Hematopoietic multipotent progenitor cell treated with erythropoietin and hydrocortisone succinate and interleukin-3 and kit ligand, for 15 days (in vitro differentiated cells): ENCODE results near the gene DGKD.

Experiments
- DNase-seq: peaks from one replicate; pipeline ENCODE4 v3.0.0-alpha.2; 2015; ENCODE audit warnings: low spot score

The DGKD gene

DNA sequence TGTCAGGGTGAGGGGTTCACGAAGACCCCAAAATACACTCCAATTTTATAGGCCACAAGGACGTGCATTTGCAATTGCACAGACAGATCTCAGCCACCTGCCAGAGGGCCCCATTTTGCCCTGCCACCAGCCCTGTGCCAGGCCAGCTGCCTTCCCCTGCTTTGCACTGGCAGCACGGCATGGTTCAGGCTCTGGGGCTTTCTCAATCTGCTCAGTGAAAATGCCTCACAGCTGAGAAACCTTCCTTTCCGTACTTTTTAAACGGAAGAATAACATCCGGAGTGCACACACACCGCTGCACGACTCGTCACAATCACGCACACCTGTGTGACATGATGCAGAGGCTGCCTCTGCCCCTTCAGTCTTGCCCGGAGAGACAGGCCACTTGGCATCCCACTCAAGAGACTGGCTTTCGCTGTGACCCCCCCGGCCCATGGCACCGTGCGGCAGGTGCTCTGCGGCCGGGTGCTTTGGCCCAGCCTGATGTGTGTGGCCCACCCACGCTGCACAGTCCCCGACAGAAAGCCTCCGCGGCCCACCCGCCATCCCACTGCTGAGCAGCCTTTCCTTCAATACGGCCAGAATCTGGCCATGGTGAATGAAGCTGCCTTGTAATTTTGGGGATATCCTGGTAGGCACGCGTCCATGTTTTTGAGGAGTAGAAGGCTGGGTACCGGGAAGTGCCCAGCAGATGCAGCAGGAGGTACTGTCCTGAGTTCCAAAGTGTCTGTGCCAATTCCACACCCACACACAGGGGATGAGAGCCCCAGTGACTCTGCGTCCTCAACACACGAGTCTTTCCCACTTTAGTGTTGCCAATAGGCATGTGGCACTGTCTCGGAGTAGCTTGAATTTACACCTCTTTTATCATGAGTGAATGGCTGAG lies 123.5 kb downstream of the DGKD start:
- DNase-seq: no peak

DNA sequence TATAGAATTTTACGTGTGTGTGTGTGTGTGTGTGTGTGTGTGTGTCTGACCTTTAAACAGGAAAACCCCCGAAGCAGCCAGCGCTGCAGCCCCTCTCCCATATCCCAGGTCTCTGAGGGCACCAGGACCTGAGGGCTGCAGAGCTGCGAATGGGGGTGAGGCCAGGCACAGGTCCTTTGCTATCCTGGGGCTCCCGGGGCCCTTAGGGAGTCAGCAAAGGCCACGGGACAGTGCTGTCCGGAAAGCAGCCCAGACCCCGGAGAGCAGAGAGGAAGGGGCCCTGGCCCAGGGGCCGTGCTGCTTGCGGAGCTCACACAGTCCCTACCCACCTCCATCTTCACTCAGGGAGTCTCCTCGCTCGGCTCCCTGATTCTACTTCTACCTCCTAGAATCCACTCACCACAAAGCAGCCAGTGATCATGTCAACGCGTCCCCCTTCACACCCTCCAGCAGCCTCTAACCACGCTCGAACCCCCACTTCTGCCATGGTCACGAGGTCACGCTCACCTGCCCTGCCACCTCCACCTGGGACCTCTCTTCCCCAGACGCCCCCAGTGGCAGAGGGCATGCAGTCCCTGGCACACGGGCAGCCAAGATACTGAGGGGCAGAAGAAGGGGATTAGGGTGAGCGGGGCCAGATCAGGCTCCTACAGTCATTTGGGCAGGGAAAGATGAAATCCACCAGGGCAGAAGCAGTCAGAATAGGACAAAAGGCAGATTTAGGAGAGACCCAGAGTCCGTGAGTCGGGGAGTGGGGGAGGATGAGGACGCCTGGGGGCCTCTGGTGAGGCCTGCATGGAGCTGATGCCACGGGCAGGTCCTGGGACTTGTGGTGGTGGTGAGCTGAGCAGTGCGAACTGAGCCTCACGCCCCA lies 125.6 kb downstream of the DGKD start:
- no peak for DNase-seq

DNA sequence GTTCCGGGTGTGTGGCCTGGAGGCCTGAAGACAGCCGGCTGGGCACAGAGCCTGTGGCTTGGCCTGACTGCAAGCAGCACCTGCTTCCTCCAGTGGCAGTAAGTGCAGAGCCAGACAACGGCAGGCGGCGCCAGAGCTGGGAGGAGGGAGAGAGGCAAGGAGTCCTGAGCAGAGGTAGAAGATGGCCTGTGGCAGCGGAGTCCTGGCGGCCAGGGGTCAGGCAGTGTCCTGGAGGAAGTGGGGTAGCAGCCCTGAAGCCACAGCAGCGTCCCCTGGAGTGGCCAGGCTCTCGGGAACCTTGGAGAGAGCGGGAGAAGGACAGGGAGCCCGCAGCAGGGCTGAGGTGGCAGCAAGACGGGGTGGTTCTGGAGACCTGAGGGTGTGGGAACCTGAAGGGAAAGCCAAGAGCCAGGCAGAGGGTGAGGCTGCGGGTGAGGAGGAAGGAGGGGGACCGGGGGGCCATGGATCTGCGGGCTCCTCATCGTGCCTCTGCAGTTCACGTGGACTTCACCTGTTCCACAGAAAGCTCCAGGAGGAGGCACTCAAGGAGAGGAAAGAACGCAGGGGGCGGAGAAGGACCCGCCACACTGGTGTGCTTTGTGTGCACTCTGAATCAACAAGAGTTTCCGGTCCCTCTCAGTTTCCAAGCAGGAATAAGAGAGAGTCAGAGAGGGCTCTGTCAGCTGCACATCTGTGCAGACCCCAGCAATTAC lies 126.4 kb downstream of the DGKD start:
- DNase-seq: no peak

DNA sequence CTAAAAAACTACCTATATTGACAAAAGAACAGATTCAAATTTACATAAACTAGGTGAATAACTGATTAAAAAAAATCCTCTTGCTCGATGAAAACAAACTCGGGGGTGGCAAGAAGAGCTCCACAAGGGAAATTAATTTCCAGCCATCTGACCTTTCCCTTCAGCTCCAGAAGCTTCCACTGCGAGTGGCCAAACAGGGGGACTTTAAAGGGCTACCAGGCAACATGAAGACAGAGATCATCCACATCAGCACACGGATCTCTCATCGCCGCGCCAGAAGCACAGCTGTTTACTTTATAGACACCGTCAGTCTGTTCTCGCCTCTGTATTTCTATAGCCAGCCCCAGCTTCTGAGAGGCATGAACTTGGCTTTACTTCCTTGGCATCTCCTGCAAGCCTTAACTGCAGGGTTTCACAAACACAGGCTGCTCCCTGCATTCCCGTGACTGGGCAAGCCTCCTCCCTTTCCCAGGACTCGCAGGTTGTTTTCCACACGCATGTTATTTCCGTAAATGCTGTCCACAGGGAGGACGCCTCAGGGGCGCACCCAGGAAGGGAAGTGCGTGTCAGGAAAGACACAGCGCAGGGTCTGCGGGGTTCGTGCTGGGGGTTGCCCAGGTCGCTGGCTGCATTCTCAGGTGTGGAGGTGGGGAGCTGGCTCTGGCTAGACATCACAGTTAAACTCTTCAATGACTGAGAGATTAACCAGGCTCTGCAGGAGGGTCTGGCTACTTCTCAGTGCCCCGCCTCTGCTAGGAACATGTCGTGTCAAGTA lies 127.3 kb downstream of the DGKD start:
- DNase-seq: no peak

DNA sequence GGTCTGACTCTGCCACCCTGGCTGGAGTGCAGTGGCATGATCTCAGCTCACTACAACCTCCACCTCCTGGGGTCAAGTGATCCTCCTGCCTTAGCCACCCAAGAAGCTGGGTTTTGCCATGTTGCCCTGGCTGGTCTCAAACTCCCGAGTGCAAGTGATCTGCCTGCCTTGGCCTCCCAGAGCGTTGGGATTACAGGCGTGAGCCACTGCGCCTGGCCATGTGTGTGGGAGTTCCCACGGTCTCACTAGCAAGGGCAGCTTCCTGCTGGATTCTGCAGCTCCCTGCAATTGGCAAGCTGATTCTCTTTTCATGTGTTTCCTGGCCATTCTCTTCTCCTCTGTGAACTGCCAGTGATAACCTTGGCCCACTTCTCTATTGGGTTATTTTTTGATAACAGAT lies 128.3 kb downstream of the DGKD start:
- no peak for DNase-seq

DNA sequence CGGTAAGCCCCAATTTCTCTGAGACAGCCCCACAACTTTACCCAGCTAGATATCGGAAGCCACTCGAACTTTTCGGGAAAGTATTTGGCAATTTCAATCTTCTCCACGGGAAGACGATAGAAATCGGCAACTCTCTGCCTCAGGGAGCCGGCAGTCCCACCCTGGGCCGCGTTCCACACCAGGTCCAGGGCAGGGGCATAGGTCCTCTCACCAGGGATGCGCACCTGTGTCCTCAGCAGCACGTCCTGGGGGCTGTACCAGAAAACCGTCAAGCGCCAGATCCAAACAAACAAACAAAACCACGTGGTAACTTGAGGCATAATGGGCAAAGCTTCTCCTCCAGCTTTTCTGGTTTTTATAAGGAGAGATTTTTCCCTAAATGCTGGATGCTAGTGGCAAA lies 131.4 kb downstream of the DGKD start:
- no peak for DNase-seq

DNA sequence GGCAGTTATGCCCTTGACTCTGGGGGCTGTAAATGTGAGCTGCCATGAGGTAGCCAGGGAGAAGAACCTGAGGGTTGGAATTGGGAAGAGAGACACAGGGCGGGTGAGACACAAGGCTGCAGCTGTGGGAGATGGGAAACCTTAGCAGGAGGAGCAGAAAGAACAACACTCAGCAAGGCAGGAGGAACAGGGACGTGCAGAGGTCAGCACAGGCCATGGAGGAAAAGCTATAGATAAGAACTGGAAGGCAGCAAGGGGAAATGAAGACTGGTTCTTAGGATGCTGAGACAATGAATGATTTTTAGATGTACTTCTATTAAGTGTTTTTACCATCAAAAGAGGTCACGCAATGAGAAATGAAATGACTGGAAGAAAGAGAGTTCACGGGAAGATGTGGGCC lies 132.1 kb downstream of the DGKD start:
- no peak for DNase-seq

DNA sequence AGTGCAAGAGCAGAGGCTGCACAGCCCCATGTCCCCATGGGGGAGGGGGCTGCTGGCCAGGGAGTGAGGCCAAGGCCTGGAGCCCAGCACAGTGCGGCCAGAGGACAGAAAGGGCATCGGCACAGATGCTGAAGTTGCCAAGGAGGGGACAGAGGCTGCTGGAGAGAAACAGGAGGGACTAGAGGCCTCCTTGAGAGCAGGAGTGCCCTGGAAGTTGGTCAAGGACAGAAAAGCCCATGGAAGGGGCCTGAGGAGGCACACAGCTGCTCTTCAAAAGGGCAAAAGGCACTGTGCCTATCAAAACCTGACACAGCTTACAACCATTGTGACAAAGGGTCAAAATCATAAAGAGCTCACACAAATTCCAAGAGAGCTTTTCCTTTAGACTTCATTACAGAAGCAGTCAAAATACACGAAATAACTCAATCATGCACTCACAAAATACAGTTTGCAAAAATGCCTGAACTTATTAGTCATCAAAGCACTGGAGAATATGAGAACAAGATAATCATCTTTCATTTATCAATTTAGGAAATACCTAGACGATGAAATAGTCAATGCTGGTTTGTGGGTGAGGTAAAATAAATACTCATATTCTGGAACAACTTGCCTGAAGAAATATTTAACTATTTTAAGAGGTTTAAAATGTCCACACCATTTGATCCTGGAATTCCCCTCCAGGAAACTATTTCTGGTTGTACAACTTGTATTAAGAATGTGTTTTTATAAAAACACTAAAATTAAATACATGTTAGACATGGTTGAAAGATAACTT lies 132.7 kb downstream of the DGKD start:
- DNase-seq: no peak

DNA sequence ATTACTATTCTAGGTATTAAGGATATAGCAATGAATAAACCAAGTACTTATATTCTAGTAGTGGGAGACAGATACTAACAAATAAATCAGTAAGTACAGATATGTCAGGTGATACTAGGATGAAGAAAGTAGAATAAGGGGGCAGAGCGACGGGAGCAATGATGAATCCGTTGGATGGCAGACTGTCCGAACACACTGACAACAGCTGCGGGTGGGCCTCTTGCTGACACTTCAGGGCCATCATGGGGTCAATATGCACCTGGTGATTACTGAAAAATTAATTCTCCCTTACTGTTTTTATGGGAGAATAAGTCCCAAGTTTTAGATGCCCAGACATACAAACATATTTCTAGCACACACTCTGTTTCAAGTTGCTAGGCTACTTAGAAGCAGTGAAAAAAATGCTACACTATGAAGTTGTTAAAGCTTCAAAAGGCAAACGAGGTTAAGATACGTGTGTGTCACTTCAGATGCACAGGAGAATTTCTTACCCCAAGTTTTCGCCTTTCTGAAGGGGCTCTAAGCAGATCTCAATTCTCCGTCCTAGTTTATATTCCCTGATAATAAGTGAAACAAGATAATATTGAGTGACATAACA lies 133.6 kb downstream of the DGKD start:
- DNase-seq: no peak

DNA sequence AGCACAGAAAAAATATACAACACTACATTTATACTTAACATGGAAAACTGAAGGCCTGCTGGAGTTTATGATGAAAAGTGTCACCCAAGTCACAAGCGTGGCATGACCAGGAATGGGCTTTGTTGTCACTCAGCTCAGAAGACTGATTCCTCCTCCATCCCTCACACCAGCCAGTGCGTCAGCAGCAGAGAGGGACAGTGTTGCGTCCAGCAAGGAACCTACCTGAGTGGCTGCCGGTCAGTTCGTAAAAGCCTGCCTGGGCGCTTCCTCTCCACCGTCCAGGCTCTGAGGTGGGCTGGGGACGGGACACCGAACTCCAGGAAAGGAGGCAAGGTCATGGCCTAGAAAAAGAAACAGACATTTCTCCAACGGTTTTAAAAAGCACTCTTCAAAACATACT lies 134.8 kb downstream of the DGKD start:
- no peak for DNase-seq

DNA sequence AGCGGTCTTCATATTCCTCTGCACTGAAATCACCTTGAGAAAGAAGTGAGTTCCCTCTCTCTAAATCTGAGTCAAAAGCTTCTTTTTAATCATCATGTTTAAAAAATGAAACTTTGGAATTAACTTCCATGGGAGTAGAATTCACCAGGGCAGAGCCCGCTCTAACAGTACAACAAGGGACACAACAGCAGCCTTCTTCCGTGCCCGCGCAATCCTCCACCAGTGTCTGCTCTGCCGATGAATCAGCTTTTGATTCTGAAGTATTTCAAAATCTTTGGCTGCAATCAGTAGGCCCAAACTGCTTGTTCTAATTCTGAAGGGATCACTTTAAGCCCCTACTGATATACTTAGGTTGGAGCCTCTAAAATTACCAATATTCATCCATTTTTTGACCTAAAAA lies 135.4 kb downstream of the DGKD start:
- DNase-seq: no peak

DNA sequence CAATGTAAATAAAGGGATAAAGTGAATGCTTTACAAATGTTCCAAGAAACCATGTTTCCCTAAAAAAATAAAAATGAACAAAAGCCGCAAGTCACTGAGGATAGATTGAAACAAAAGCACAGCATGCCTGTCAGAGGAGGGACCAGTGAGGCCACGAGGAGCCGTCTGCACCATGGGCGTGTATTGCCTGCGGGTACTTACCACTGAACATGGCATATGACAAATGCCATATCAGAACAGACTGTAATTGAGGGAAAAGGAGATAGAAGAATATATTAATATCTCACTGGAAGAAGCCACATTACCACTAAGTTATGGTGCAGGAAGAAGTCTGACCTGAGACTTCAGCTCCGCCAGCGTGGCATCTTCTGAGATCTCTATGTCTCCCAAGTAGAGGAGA lies 136.5 kb downstream of the DGKD start:
- DNase-seq: no peak

DNA sequence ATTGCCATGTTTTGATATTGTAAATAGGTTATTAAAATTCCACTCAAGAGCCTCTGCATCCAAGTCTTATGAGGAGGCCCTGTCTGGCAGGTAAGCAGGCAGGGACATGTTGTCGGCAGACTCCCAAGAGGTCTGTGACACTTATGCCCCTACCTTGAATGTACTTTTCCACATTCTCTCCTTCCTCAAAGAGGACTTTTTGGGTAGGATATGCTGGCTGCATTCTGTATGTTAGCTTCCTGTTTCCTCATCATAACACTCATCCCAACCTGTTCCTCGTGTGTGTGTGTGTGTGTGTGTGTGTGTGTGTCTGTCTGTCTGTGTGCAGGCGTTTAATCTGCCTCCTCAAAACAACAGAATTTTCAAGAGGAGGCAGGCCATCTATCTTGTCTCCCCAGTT lies 137.0 kb downstream of the DGKD start:
- DNase-seq: no peak

DNA sequence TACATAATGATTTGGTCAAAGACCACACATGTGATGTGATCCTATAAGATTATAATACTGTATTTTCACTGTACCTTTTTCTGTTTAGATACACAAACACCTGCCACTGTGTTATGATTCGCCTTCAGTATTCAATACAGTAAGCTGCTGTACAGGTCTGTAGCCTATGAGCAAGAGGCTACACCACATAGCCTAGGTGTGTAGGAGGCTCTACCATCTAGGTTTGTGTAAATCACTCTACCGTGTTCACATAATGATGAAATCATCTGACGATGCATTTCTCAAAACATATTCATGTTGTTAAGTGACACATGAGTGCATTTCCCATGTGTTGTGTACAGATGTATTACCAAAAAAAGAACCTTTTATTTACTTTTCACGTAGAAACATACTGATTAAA lies 137.8 kb downstream of the DGKD start:
- DNase-seq: no peak

DNA sequence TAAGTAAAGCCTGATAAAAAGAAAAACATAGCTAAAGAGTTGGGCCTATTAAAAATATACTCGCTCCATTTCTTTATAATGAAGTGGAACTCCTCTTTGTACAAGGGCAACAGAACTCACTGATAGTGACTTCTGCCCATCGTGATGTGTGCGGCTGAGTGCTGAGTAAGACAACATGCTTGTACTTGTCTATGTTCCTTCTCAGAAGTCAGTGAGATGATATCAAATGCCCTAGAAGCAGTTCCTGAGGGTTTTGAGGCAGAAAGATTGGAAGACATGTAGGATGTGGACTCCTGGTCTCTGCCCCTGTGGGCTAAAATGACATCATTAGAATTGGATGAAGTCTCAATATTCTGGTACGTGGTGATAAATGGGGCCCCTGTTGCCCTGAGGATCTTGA lies 138.5 kb downstream of the DGKD start:
- DNase-seq: no peak

DNA sequence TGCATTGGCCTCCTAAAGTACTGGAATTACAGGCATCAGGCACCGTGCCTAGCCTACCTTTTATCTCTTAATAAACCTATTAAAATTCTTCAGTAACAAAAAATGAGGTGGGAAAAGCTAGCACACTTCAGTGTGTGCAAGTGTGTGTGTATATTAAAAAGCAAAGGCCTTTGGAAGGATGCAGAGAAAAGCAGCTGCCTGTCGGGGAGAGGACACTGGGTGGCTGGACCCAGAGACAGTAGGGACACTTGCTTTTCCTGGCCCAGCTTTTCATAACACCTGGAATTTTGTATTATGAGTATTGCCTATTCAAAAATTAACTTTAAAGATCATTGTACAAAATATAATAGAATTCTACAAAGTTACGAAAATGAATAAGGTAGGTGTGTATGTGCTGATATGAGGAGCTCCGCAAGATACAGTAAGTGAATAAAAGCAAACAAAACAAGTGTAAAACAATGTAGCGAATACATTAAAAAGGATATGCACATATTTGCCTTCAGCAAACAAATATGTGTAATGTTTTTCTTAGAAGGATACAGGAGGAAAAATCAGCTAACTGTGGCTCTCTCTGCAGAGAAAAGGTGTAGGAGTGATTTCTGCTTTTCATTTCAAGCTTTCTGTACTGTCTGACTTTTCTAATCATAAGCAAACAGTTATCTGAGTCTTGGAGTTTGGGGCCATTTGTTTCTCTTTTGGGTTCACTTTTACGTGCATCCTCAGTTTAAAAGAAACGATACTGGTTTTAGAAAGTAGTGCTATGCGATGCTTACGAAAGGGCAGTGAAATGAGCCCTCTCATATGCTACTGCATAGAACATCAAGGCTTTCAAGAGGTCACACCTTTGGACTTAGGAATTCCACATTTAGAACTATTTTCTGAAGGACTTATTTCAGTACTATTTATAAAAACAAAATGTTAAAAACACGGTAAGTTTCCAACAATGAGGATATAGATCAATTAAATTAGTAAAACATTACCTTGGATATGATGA lies 141.5 kb downstream of the DGKD start:
- DNase-seq: no peak

DNA sequence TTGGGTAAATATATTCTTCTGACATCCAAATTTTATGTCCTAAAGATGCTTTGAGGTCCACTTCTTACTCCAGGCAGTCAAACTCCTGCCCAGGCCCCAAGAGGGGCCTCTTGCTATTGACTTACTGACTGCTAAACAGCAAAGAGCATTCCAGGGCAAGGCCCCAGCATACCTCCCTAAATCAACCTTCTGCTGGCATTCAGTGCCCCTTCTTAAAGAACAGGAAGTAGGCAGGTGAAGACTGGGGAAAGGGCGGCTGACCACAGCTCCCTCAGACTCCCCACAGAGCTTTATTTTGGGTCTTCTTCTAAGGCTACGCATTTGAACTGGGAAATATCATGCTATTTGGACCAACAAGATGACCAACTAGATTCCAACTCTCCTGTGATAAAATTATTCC lies 143.4 kb downstream of the DGKD start:
- DNase-seq: no peak

DNA sequence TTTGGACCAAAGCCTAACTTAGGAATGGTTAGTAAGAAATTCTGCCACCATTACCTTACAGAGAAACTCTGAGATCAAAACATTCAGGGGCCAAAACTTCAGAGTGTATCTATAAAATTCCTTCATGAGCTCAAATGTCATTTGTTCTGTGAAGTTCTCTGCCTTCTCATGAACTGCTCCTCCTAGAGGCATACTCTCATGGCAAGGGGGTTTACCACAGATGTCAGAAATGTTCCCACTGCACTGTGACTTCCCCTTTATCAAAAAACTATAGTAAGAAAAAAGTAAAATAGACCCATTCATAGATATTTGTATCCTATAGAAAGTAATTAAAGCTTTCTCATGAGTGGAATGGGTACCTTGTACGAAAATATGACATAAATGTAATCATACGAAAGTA lies 143.8 kb downstream of the DGKD start:
- no peak for DNase-seq

DNA sequence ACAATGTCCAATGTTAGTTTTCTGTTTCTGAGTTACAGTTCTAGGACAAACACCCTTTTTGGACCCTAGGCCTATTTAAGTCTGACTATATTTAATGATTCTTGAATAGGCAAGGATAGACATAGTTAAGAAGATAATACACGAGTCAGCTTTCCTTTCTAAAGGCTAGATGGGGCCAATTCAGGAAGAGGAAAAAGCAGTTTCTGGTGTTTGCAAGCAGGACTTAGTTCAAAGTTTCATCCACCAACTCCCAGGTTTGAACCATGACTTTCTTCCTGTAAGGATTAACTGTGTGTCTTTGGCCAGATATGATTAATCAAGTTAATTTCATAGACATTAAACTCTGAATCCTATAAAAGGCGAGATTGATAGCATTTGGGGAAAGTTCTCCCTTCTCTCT lies 145.6 kb downstream of the DGKD start:
- DNase-seq: no peak
